Neural progenitor cell (in vitro differentiated cells): ENCODE data around the gene FRMPD4.

Experiments
- CTCF ChIP-seq: fragments of 200-600 bp; sonication (generic); IDR thresholded peaks from 2 replicates; pipeline ENCODE4 v1.5.1; 2017; ENCODE audit warnings: antibody characterized with exemption, mild to moderate bottlenecking
- EZH2 ChIP-seq: fragments of 200-600 bp; sonication (generic); IDR thresholded peaks from 2 replicates; pipeline ENCODE4 v1.6.1; 2017; ENCODE audit warnings: antibody characterized with exemption, mild to moderate bottlenecking, moderate library complexity

DNA sequence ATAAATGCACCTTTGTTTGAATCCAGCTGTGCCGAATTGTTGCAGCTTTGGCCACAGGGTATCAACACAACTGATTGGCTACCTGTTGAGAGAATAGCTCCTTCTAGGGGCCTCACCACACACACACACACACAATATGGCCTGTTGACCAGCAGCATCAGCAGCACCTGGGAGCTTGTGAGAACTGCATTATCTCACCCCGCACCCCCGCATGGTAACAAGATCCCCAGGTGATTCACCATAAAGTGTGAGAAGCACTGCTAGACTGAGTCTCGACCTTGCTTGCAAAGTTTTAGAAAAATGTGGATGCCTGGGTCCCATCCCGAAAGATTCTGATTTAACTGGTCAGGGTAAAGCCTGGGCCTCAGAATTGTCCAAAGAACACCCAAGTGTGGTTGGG is 476.0 kb downstream of the FRMPD4 start:
- TF ChIP-seq CTCF: no peak
- no peak for TF ChIP-seq EZH2
